Testis (tissue), 2 donors: ENCODE measurements around the gene SIL1.

Experiments used
- CTCF ChIP-seq, 3 experiments: fragments of 450-650 bp in 2 of 3; fragments of 200-600 bp in 1 of 3; sonication (generic) in 1 of 3; IDR thresholded peaks; one replicate each; pipeline ENCODE4 v1.5.1; 2016 to 2019; ENCODE audit warnings: antibody characterized with exemption in 3 of 3, mild to moderate bottlenecking in 2 of 3, moderate library complexity in 1 of 3
- POLR2A ChIP-seq: fragments of 450-650 bp; IDR thresholded peaks from one replicate; pipeline ENCODE4 v1.6.1; 2017; ENCODE audit warnings: antibody characterized with exemption, mild to moderate bottlenecking, moderate library complexity

DNA sequence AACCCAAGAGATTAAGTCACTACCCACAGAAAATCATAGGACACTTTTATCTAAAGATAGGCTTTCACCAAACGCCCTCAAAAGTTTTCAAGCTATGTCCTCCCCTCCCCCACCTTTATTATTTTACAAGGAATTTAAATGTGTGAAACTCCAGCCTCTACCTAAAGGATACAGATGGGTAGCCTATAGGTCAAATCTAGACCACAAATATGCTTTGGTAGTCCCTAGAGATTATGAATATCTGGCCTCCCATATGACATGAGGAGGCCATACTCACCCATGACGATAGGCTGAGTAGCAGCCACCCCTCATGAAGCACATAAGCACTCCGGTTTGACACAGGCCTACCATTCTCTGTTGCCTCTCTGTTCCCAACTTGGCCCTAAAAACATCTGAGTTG, 11.9 kb downstream of the SIL1 start:
- TF ChIP-seq CTCF (IDR thresholded peaks at IDR 0.05) (no peak), POLR2A (no peak)
